Measurements from ENCODE around the gene STX16. TPM values are rescaled to one million over a fixed set of nuclear protein-coding genes. Genes with fewer than 3 reads are reported as not detected.

STX16 gene
- total RNA-seq, 1 experiment from 2014 or later, result 89.1 TPM

GRCh38 chr20:58619077-58619863, 31.8 kb upstream of the STX16 start (continued):
- no peak for TF ChIP-seq ATF2 (CRISPR knock-in tag; IDR thresholded peaks at IDR 0.05; ENCODE audit: borderline replicate concordance, low read depth)
- peak; percentile 95; the same call in 1 of the 2 replicates for TF ChIP-seq SMAD3 (CRISPR knock-in tag; IDR thresholded peaks at IDR 0.05; ENCODE audit: borderline replicate concordance)
- no peak for TF ChIP-seq GTF2I (CRISPR knock-in tag; conservative IDR thresholded peaks at IDR 0.05)
- peak; percentile 97; the same call in 1 of the 2 replicates for TF ChIP-seq FOXP1 (CRISPR knock-in tag; IDR thresholded peaks at IDR 0.05; ENCODE audit: borderline replicate concordance)
- TF ChIP-seq EMX1 (CRISPR knock-in tag; IDR thresholded peaks at IDR 0.05), result no peak
- peak; percentile 78 for TF ChIP-seq ETV6 (CRISPR knock-in tag; IDR thresholded peaks at IDR 0.05)
- no peak for TF ChIP-seq PRDM15 (CRISPR knock-in tag; IDR thresholded peaks at IDR 0.05)
- no peak for TF ChIP-seq ATF3 (CRISPR knock-in tag; conservative IDR thresholded peaks at IDR 0.05)
- TF ChIP-seq FOXJ3 (CRISPR knock-in tag; IDR thresholded peaks at IDR 0.05; ENCODE audit: borderline replicate concordance), result no peak
- TF ChIP-seq NR2C2 (CRISPR knock-in tag; IDR thresholded peaks at IDR 0.05), result peak; percentile 75; the same call in 1 of the 2 replicates
- peak; percentile 90; the same call in 1 of the 2 replicates for TF ChIP-seq ZNF219 (CRISPR knock-in tag; IDR thresholded peaks at IDR 0.05; ENCODE audit: borderline replicate concordance)
- TF ChIP-seq CTCF (IDR thresholded peaks at IDR 0.05), result no peak
- peak; percentile 65; the same call in 1 of the 2 replicates for TF ChIP-seq ZNF263 (CRISPR knock-in tag; IDR thresholded peaks at IDR 0.05; ENCODE audit: low read depth)
- no peak for TF ChIP-seq GABPB1 (CRISPR knock-in tag; IDR thresholded peaks at IDR 0.05)
- no peak for TF ChIP-seq JAZF1 (CRISPR knock-in tag; IDR thresholded peaks at IDR 0.05)
- TF ChIP-seq MLX (CRISPR knock-in tag; IDR thresholded peaks at IDR 0.05), result no peak
- TF ChIP-seq IRF1 (CRISPR knock-in tag; IDR thresholded peaks at IDR 0.05), result 0 out of 2 replicates have a peak, but pooled peaks have one; percentile 77
- peak; percentile 70 for TF ChIP-seq USF1 (CRISPR knock-in tag; IDR thresholded peaks at IDR 0.05)
- no peak for TF ChIP-seq OVOL2 (CRISPR knock-in tag; IDR thresholded peaks at IDR 0.05; ENCODE audit: borderline replicate concordance)
- TF ChIP-seq ZMAT4 (CRISPR knock-in tag; IDR thresholded peaks at IDR 0.05), result no peak
- no peak for TF ChIP-seq GRHL2 (CRISPR knock-in tag; IDR thresholded peaks at IDR 0.05; ENCODE audit: insufficient replicate concordance, severe bottlenecking)
- TF ChIP-seq ZNF396 (CRISPR knock-in tag; IDR thresholded peaks at IDR 0.05; ENCODE audit: borderline replicate concordance), result no peak
- no peak for TF ChIP-seq ZNF121 (CRISPR knock-in tag; IDR thresholded peaks at IDR 0.05)
- TF ChIP-seq ERG (CRISPR knock-in tag; IDR thresholded peaks at IDR 0.05), result no peak
- TF ChIP-seq E2F5 (CRISPR knock-in tag; IDR thresholded peaks at IDR 0.05), result peak; percentile 84

Data from WTC11 (cell line).